Skeletal muscle tissue (tissue), 4 donors: ENCODE results near the gene MAOA. TPM values are rescaled to one million over a fixed set of nuclear protein-coding genes. Genes with fewer than 3 reads are reported as not detected.
"Not testable (repeated sequence)": the region's sequence is repeated elsewhere in the genome, so short reads cannot be mapped to it uniquely, and the experiment has no call there.

ENCODE experiments used
- H3K27ac ChIP-seq: one replicate; pipeline ENCODE4 v1.7.0; 2013; ENCODE audit warnings: mild to moderate bottlenecking, low read depth, low read length, inconsistent platforms
- H3K27me3 ChIP-seq, 3 donors: one replicate each; pipeline ENCODE4 v1.7.0; 2013; ENCODE audit warnings: low read length in 3 of 3; ENCODE audit not compliant: control insufficient read depth in 3 of 3, insufficient read depth in 3 of 3
- H3K36me3 ChIP-seq, 3 donors: one replicate each; pipeline ENCODE4 v1.7.0; 2013; ENCODE audit warnings: low read length in 3 of 3; ENCODE audit not compliant: control insufficient read depth in 3 of 3, insufficient read depth in 3 of 3
- H3K4me1 ChIP-seq, 3 donors: one replicate each; pipeline ENCODE4 v1.7.0; 2013; ENCODE audit warnings: low read length in 3 of 3, mild to moderate bottlenecking in 3 of 3; ENCODE audit not compliant: control insufficient read depth in 3 of 3, insufficient read depth in 3 of 3
- H3K4me3 ChIP-seq, 3 donors: one replicate each; pipeline ENCODE4 v1.7.0; 2013; ENCODE audit warnings: low read length in 3 of 3
- H3K9ac ChIP-seq, 3 donors: one replicate each; pipeline ENCODE4 v1.7.0; 2013; ENCODE audit warnings: low read length in 3 of 3, mild to moderate bottlenecking in 3 of 3, moderate library complexity in 2 of 3, low read depth in 1 of 3
- H3K9me3 ChIP-seq, 3 donors: one replicate each; pipeline ENCODE4 v1.7.0; 2013; ENCODE audit warnings: low read length in 3 of 3; ENCODE audit not compliant: control insufficient read depth in 3 of 3
- total RNA-seq: library from RNA; depleted of rRNA; stranded (reverse); fragments of >200 nt; gene quantifications from one replicate; pipeline ENCODE4 v1.2.3, GENCODE V29; 2014
- donor health status: Osteomylitis.

MAOA gene
- total RNA-seq, 1 donor from 2014 or later: 1.6 TPM

GRCh38 chrX:43661521-43662240, 5.6 kb downstream of the MAOA start:
- Histone ChIP-seq H3K9ac (peak overlapping the region in 1 of 3 donors; percentile 40), H3K27ac (no peak overlapping the region), H3K4me3 (peak overlapping the region in 1 of 3 donors; percentile 23), H3K27me3 (no peaks in the 10 kb centered on the region), H3K9me3 (no peaks in the 10 kb centered on the region), H3K36me3 (no peaks in the 10 kb centered on the region), H3K4me1 (no peaks in the 10 kb centered on the region)

GRCh38 chrX:43663173-43663572, 7.1 kb downstream of the MAOA start:
- H3K27me3 ChIP-seq: no peaks in the 10 kb centered on the region
- H3K9me3 ChIP-seq: no peaks in the 10 kb centered on the region
- no peaks in the 10 kb centered on the region for H3K36me3 ChIP-seq
- no peak overlapping the region for H3K27ac ChIP-seq
- no peak overlapping the region for H3K9ac ChIP-seq
- H3K4me1 ChIP-seq: no peaks in the 10 kb centered on the region
- H3K4me3 ChIP-seq: no peak overlapping the region

GRCh38 chrX:43664258-43664657, 8.2 kb downstream of the MAOA start:
- Histone ChIP-seq H3K27ac (no peak overlapping the region), H3K9ac (no peak overlapping the region), H3K4me1 (no peaks in the 10 kb centered on the region), H3K27me3 (no peaks in the 10 kb centered on the region), H3K9me3 (no peaks in the 10 kb centered on the region), H3K36me3 (no peaks in the 10 kb centered on the region), H3K4me3 (no peak overlapping the region)

GRCh38 chrX:43664708-43665107, 8.6 kb downstream of the MAOA start:
- Histone ChIP-seq H3K27ac (no peak overlapping the region), H3K4me3 (no peak overlapping the region)

GRCh38 chrX:43666311-43666912, 10.3 kb downstream of the MAOA start:
- Histone ChIP-seq H3K36me3 (no peaks in the 10 kb centered on the region), H3K27ac (no peak overlapping the region), H3K4me3 (no peak overlapping the region), H3K27me3 (no peaks in the 10 kb centered on the region), H3K9ac (no peak overlapping the region), H3K4me1 (no peaks in the 10 kb centered on the region), H3K9me3 (no peaks in the 10 kb centered on the region)

More at GRCh38 chrX:43664708-43665107, 8.6 kb downstream of the MAOA start:
- Histone ChIP-seq H3K27me3 (no peaks in the 10 kb centered on the region), H3K9me3 (no peaks in the 10 kb centered on the region), H3K36me3 (no peaks in the 10 kb centered on the region), H3K4me1 (no peaks in the 10 kb centered on the region), H3K9ac (no peak overlapping the region)

- not testable (repeated sequence) for H3K27me3 ChIP-seq, H3K4me3 ChIP-seq, H3K27ac ChIP-seq, H3K36me3 ChIP-seq, H3K9me3 ChIP-seq, H3K9ac ChIP-seq, H3K4me1 ChIP-seq
Measured at GRCh38 chrX:43675965-43676628, 20.0 kb downstream of the MAOA start.

GRCh38 chrX:43676971-43677572, 21.0 kb downstream of the MAOA start:
- H3K4me1 ChIP-seq: no peaks in the 10 kb centered on the region
- H3K4me3 ChIP-seq: no peak overlapping the region
- H3K36me3 ChIP-seq: no peaks in the 10 kb centered on the region
- no peak overlapping the region for H3K9ac ChIP-seq
- H3K27ac ChIP-seq: no peak overlapping the region
- H3K27me3 ChIP-seq: no peaks in the 10 kb centered on the region
- H3K9me3 ChIP-seq: no peaks in the 10 kb centered on the region

GRCh38 chrX:43677993-43678392, 21.9 kb downstream of the MAOA start:
- Histone ChIP-seq H3K9ac (no peak overlapping the region), H3K4me3 (no peak overlapping the region), H3K27me3 (no peaks in the 10 kb centered on the region), H3K27ac (no peak overlapping the region), H3K4me1 (no peaks in the 10 kb centered on the region), H3K36me3 (no peaks in the 10 kb centered on the region), H3K9me3 (no peaks in the 10 kb centered on the region)

- no peaks in the 10 kb centered on the region for H3K4me1 ChIP-seq
- no peak overlapping the region for H3K27ac ChIP-seq
- H3K9me3 ChIP-seq: no peaks in the 10 kb centered on the region
- H3K36me3 ChIP-seq: no peaks in the 10 kb centered on the region
- no peaks in the 10 kb centered on the region for H3K27me3 ChIP-seq
- no peak overlapping the region for H3K4me3 ChIP-seq
- H3K9ac ChIP-seq: no peak overlapping the region
Measured at GRCh38 chrX:43679058-43679457, 23.0 kb downstream of the MAOA start.

- no peak overlapping the region for H3K4me3 ChIP-seq
- no peak overlapping the region for H3K27ac ChIP-seq
- H3K36me3 ChIP-seq: no peaks in the 10 kb centered on the region
- no peaks in the 10 kb centered on the region for H3K9me3 ChIP-seq
- no peak overlapping the region for H3K9ac ChIP-seq
- H3K4me1 ChIP-seq: no peaks in the 10 kb centered on the region
- H3K27me3 ChIP-seq: no peaks in the 10 kb centered on the region
Measured at GRCh38 chrX:43679778-43680177, 23.7 kb downstream of the MAOA start.
